Measurements from ENCODE around the gene SEPHS1. TPM values are rescaled to one million over a fixed set of nuclear protein-coding genes. Genes with fewer than 3 reads are reported as not detected.

The SEPHS1 gene
- total RNA-seq = 29.9 and 32.6 TPM in 2 replicates

DNA sequence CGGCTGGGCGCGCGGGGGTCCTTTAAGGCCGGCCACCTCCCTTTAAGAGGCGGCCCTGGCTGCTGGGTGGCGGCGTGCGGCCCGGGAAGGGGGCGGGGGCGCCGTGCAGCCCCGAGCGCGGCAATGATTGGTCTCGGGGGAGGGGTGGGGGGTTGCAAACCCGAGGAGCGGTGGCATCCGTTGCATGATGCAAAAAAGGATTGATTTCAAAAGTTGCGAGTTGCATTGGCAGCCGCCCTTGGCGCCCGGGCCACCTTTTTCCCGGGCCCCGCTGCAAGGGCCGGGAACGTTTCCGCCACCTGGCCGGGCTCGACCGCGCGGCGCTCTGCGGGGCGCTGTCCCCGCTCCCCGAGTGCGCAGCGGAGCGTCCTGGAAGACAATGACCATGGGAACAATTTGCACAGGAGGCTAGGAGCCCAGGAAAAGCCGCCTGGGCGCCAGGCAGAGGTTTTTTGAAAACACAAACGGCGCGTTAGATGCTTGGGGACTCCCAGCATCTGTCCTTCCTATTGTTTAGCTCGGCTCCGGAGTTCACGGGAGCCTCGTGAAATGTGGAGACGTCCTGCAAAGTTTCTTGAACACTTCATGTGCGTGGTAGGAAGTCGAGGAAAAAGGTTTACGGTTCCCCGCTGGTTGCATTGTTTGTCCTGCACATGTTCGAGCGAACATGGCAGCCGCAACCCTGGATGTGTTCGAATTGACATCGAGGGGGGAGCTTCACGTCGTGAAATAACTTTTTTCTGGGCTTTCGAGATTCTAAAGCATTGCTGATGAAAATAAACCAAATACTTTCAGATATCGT lies at the start of gene SEPHS1:
Gene SEPHS1, minus strand, starts transcription at position 78 of the 802 bp plus-strand sequence. CDS start 3,343 bp downstream, outside the sequence.

DNA sequence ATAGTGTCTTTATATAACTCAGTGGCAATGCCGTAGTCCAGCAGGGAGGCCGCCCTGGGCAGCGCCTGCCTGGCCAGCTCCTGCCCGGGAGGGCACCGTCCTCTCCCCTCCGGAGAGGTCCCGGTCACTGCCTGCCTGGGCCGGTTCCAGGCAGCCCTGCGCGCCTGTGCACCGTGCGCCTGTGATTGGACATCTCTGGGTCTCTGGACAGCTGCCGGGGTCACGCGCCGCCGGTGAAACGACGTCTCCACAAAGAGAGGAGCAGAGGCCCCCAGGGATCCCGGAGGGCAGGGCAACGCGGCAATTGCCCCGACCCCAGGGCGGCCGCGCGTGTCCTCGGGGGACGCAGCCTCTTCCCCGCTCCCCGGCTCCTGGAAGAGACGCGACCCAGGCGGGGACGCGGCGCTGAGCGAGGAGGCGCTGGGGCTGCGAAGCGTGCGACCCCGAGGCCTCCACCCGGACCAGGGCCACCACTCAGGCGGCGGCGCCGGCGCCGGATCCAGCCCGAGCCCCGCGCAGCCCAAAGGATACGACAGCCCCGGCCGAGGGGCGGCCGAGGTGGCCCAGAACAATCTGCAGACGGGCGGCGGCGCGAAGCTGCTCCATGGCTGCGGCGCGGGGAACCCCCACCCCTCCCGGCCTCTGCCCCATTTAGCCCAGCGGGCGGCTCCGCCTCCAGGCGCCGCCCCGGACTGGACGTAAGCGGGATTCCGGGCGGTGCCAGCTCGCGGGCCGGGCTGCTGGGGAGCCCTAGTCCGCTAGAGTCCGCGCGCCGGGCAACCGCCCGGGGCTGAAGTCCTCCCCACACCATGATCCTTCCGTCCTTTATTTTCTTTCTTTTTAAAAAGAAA lies 48.4 kb downstream of the SEPHS1 start, which contains the start of gene PHYH:
Gene PHYH, minus strand, starts transcription at position 628 of the 851 bp plus-strand sequence. Its CDS starts 22 bp downstream, at position 606.

Other genes starting within 250 kb of the SEPHS1 start
- gene OPTN, start 248.1 kb downstream of the SEPHS1 start, total RNA-seq = 84.4 and 140 TPM in 2 replicates
- 0.99 and 6.0 TPM in 2 replicates for gene MCM10, start 186.7 kb downstream of the SEPHS1 start, total RNA-seq
- gene UCMA, start 113.9 kb downstream of the SEPHS1 start, total RNA-seq = not detected in 2 replicates
- gene PHYH, start 48.2 kb downstream of the SEPHS1 start, total RNA-seq = 28.5 and 29.3 TPM in 2 replicates
- gene BEND7, start 180.7 kb upstream of the SEPHS1 start, total RNA-seq = 1.0 and 2.3 TPM in 2 replicates
- gene PRPF18, start 238.7 kb upstream of the SEPHS1 start, total RNA-seq = 28.9 and 57.7 TPM in 2 replicates